K562 (cell line): Measurements from ENCODE around the gene VPS37D. TPM values are rescaled to one million over a fixed set of nuclear protein-coding genes. Genes with fewer than 3 reads are reported as not detected.
A peak's percentile ranks its signal among the peaks of the same experiment; 100 is the strongest.

Experiments used
- ATF7 ChIP-seq: fragments of 450-650 bp; IDR thresholded peaks from 2 replicates; pipeline ENCODE4 v1.7.1; 2014; ENCODE audit warnings: mild to moderate bottlenecking, moderate library complexity
- BDP1 ChIP-seq: IDR thresholded peaks from 3 replicates; pipeline ENCODE4 v1.6.1; 2011; ENCODE audit not compliant: insufficient read length, insufficient read depth
- CHD1 ChIP-seq: fragments of 200-600 bp; sonication (generic); IDR thresholded peaks from one replicate; pipeline ENCODE4 v1.6.1; 2012; ENCODE audit warnings: mild to moderate bottlenecking, moderate library complexity, low read length, inconsistent platforms
- E2F6 ChIP-seq, 2 experiments: IDR thresholded peaks; 2 replicates each; pipeline ENCODE4 v1.6.1; 2011; ENCODE audit warnings: borderline replicate concordance in 1 of 2, control low read depth in 1 of 2, low read depth in 1 of 2, low read length in 1 of 2, mild to moderate bottlenecking in 1 of 2, mixed read lengths in 1 of 2, moderate library complexity in 1 of 2; ENCODE audit not compliant: insufficient read depth in 1 of 2, insufficient read length in 1 of 2, poor library complexity in 1 of 2, severe bottlenecking in 1 of 2; ENCODE audit errors: extremely low read depth in 1 of 2
- HNRNPLL ChIP-seq: fragments of 200-400 bp; formaldehyde crosslinking; IDR thresholded peaks from 2 replicates; pipeline ENCODE4 v1.6.1; 2017; ENCODE audit warnings: low read length, low read depth, mild to moderate bottlenecking; ENCODE audit not compliant: poor library complexity, severe bottlenecking
- MBD2 ChIP-seq: sonication (generic); IDR thresholded peaks from 2 replicates; pipeline ENCODE4 v1.6.1; 2016; ENCODE audit warnings: low read depth, borderline replicate concordance
- MCM2 ChIP-seq: fragments of 450-650 bp; IDR thresholded peaks from 2 replicates; pipeline ENCODE4 v1.6.1; 2017; ENCODE audit warnings: low read depth, mild to moderate bottlenecking
- MXI1 ChIP-seq: IDR thresholded peaks from 2 replicates; pipeline ENCODE4 v1.6.1; 2011; ENCODE audit warnings: low read depth, mild to moderate bottlenecking, improper control_type of control experiment, low read length
- NKRF ChIP-seq: fragments of 450-650 bp; IDR thresholded peaks from 2 replicates; pipeline ENCODE4 v1.6.1; 2016; ENCODE audit warnings: borderline replicate concordance
- PHB ChIP-seq: fragments of 250-450 bp; sonication (Bioruptor Pico); IDR thresholded peaks from 2 replicates; pipeline ENCODE4 v1.5.0; 2021
- PHF8 ChIP-seq: fragments of 200-600 bp; sonication (generic); IDR thresholded peaks from 2 replicates; pipeline ENCODE4 v1.6.1; 2012; ENCODE audit warnings: mixed run types, mild to moderate bottlenecking, inconsistent platforms, low read length, moderate library complexity, borderline replicate concordance
- PML ChIP-seq: IDR thresholded peaks from 2 replicates; pipeline ENCODE4 v1.6.1; 2012; ENCODE audit warnings: low read length, inconsistent platforms
- POLR2G ChIP-seq: fragments of 200-400 bp; formaldehyde crosslinking; IDR thresholded peaks from 2 replicates; pipeline ENCODE4 v1.6.1; 2017; ENCODE audit warnings: low read depth, mild to moderate bottlenecking, antibody characterized with exemption, low read length, moderate library complexity
- RBFOX2 ChIP-seq: fragments of 200-400 bp; formaldehyde crosslinking; IDR thresholded peaks from 2 replicates; pipeline ENCODE4 v1.6.1; 2017; ENCODE audit warnings: low read depth, mild to moderate bottlenecking, low read length, moderate library complexity
- TEAD1 ChIP-seq, 2 experiments: fragments of 450-650 bp in 1 of 2; sonication (generic) in 1 of 2; formaldehyde crosslinking; IDR thresholded peaks; 2 replicates each; pipeline versions ENCODE4 v1.4.0 to v1.8.0; 2020 to 2022; ENCODE audit warnings: mild to moderate bottlenecking in 2 of 2, missing genetic modification reagents in 1 of 2
- THRA ChIP-seq: fragments of 450-650 bp; IDR thresholded peaks from 2 replicates; pipeline ENCODE4 v1.6.1; 2017; ENCODE audit warnings: mild to moderate bottlenecking, moderate library complexity
- ZNF274 ChIP-seq: IDR thresholded peaks from 2 replicates; pipeline ENCODE4 v1.6.1; 2011; ENCODE audit warnings: low read depth, mild to moderate bottlenecking, low read length, moderate library complexity, borderline replicate concordance
- ZNF444 ChIP-seq: fragments of 250-450 bp; sonication (Bioruptor Pico); IDR thresholded peaks from 2 replicates; pipeline ENCODE4 v1.4.0; 2020; ENCODE audit warnings: mild to moderate bottlenecking, moderate library complexity
- ZNF668 ChIP-seq: fragments of 250-450 bp; sonication (Bioruptor Pico); IDR thresholded peaks from 2 replicates; pipeline ENCODE4 v1.8.0; 2022; ENCODE audit warnings: mild to moderate bottlenecking, inconsistent platforms
- ZNF77 ChIP-seq: fragments of 250-450 bp; sonication (Bioruptor Pico); IDR thresholded peaks from 2 replicates; pipeline ENCODE4 v1.5.0; 2020
- polyA plus RNA-seq, 8 experiments: library from polyadenylated mRNA; depleted of rRNA in 4 of 8; stranded (reverse) in 5 of 8; unstranded in 3 of 8; fragments of >200 nt; fragmentation: Nextera tagmentation in 2 of 8; fragmentation: Illumina TruSeq in 1 of 8; extraction: Ambion mirVana in 2 of 8; extraction: Trizol in 1 of 8; gene quantifications; 2 replicates each; pipeline versions ENCODE4 v1.2.1 to v1.2.3, GENCODE V29; 2011 to 2014; ENCODE audit warnings: inconsistent platforms in 1 of 8, missing spikeins in 1 of 8
- total RNA-seq, 7 experiments: library from RNA; depleted of rRNA in 6 of 7; stranded (reverse); fragments of >200 nt in 6 of 7; fragmentation: Illumina TruSeq in 2 of 7; extraction: Trizol in 2 of 7; gene quantifications; 2 replicates each; pipeline versions ENCODE4 v1.2.1 to v1.2.3, GENCODE V29; 2011 to 2021; ENCODE audit warnings: low replicate concordance in 1 of 7
- TF ChIP-seq, protein P1 (sequence below): fragments of 450-650 bp; IDR thresholded peaks from 2 replicates; pipeline ENCODE4 v1.6.1; 2016; ENCODE audit warnings: low read depth, mild to moderate bottlenecking, moderate library complexity

Gene VPS37D
- total and polyA plus RNA-seq, 9 of the 15 experiments (the other 6 are each of a cell fraction or from before 2014, with no cell fraction given), result 0.25 to 2.3 (median 1.0) TPM; not detected in 3

DNA sequence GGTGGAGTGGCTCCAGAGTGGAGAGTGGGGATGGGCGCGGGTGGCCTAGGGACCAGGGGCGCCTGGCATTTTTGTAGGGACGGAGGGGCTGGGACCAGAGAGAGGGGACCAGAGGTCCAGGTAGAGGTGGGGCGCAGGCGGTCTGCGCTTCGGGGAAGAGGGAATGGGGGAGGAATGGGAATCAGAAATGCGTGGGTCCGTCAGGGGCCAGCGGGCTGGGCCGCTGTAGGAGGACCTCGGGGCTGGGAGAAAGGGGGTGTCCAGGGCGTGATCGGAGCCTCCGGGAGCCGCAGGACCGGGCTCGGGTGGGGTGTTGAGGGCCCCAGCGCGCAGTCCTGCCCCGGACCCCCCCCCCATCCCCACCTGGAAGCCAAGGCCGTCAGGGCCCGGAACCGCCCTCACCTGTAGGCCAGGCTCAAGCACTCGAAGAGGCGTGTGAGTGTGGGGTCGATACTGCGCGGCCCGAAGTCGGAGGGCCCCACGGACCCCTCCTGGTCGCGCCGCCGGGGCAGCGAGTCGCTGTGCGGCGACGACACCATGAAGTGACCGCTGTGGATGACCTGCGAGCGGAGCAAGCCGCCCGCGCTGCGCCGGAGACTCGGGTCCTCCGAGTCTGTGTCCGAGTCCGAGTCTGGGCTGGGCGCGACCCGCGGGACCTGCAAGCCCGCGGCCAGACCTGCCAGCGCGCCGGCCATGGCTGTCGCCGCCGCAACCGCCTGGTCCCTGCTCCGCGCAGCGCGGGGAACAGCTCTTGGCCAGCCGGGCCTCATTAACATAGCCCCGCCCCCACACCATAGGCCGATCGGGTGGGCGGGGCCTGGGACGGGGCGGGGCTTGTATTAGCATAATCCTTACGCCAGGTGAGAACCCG lies 43.6 kb upstream of the VPS37D start, which contains the start of gene MLXIPL (continued):
- TF ChIP-seq ZNF444 (CRISPR knock-in tag), result no peak
- TF ChIP-seq CHD1, result no peak
- no peak for TF ChIP-seq ZNF274
- TF ChIP-seq PML, result peak; percentile 60; the same call in 1 of the 2 replicates
- peak; percentile 86; the same call in 1 of the 2 replicates for TF ChIP-seq PHF8
- no peak for TF ChIP-seq NKRF
- TF ChIP-seq BDP1, result no peak
- TF ChIP-seq ZNF668, result peak; percentile 23; the same call in 1 of the 2 replicates
- TF ChIP-seq ZNF77 (CRISPR knock-in tag), result no peak
- peak; percentile 17; the same call in 1 of the 2 replicates for TF ChIP-seq MBD2
- no peak for TF ChIP-seq PHB (CRISPR knock-in tag)
- TF ChIP-seq TEAD1 (CRISPR knock-in tag; IDR thresholded peaks at IDR 0.05), result peak in 1 of 2 experiments; percentile 50; a peak in 1 of 4 replicates
- peak; percentile 93 for TF ChIP-seq RBFOX2
- TF ChIP-seq, protein P1, sequence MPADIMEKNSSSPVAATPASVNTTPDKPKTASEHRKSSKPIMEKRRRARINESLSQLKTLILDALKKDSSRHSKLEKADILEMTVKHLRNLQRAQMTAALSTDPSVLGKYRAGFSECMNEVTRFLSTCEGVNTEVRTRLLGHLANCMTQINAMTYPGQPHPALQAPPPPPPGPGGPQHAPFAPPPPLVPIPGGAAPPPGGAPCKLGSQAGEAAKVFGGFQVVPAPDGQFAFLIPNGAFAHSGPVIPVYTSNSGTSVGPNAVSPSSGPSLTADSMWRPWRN, result no peak
- TF ChIP-seq POLR2G, result peak; percentile 98
- TF ChIP-seq E2F6 (IDR thresholded peaks at IDR 0.05; ENCODE audit: borderline replicate concordance in 1 of 2, extremely low read depth in 1 of 2, insufficient read depth in 1 of 2, insufficient read length in 1 of 2, low read depth in 1 of 2, low read length in 1 of 2, poor library complexity in 1 of 2, severe bottlenecking in 1 of 2), result peak; percentile 81 to 96
- no peak for TF ChIP-seq THRA
- no peak for TF ChIP-seq MXI1
- TF ChIP-seq ATF7, result peak; percentile 35; the same call in 1 of the 2 replicates
- no peak for TF ChIP-seq MCM2
- TF ChIP-seq HNRNPLL, result peak; percentile 6
